Astrocyte (in vitro differentiated cells and primary cell): ENCODE data around the gene PLAC8. TPM values are rescaled to one million over a fixed set of nuclear protein-coding genes. Genes with fewer than 3 reads are reported as not detected.
A peak's percentile ranks its signal among the peaks of the same experiment; 100 is the strongest.

ENCODE experiments used
- DNase-seq: peaks from one replicate; pipeline ENCODE4 v3.0.0-alpha.2; 2010; ENCODE audit warnings: low read depth
- FAIRE-seq: peaks from 2 replicates; lab custom pipeline; 2011; peaks lifted over from hg19 to GRCh38; lab: Jason Lieb, UNC
- H2AFZ ChIP-seq: 2 replicates; pipeline ENCODE4 v1.6.0; 2012; ENCODE audit warnings: low read depth, low read length, inconsistent platforms
- H3K27ac ChIP-seq: 2 replicates; pipeline ENCODE4 v1.5.1; 2011; ENCODE audit warnings: low read depth, low read length, inconsistent platforms
- H3K27me3 ChIP-seq: 2 replicates; pipeline ENCODE4 v1.6.0; 2011; ENCODE audit warnings: low read length, inconsistent platforms; ENCODE audit not compliant: insufficient read depth
- H3K36me3 ChIP-seq: 2 replicates; pipeline ENCODE4 v1.5.1; 2011; ENCODE audit warnings: low read length, inconsistent platforms; ENCODE audit not compliant: insufficient read depth
- H3K4me1 ChIP-seq: 2 replicates; pipeline ENCODE4 v1.5.1; 2011; ENCODE audit warnings: low read length, inconsistent platforms; ENCODE audit not compliant: insufficient read depth
- H3K4me2 ChIP-seq: 2 replicates; pipeline ENCODE4 v1.6.0; 2012; ENCODE audit warnings: low read length, inconsistent platforms
- H3K4me3 ChIP-seq: 2 replicates; pipeline ENCODE4 v1.5.1; 2011; ENCODE audit warnings: low read depth, mild to moderate bottlenecking, low read length, inconsistent platforms; ENCODE audit not compliant: insufficient read depth
- H3K79me2 ChIP-seq: 2 replicates; pipeline ENCODE4 v1.6.0; 2012; ENCODE audit warnings: mild to moderate bottlenecking, low read length, inconsistent platforms; ENCODE audit not compliant: insufficient read depth
- H3K9ac ChIP-seq: 2 replicates; pipeline ENCODE4 v1.6.0; 2012; ENCODE audit warnings: mild to moderate bottlenecking, low read length, inconsistent platforms
- H3K9me3 ChIP-seq: 2 replicates; pipeline ENCODE4 v1.5.1; 2012; ENCODE audit warnings: low read depth, mild to moderate bottlenecking, low read length, inconsistent platforms; ENCODE audit not compliant: insufficient read depth
- H4K20me1 ChIP-seq: 2 replicates; pipeline ENCODE4 v1.6.0; 2012; ENCODE audit warnings: low read length, inconsistent platforms; ENCODE audit not compliant: insufficient read depth
- H3K27ac Mint-ChIP-seq: one replicate; pipeline ENCODE4 v1.8.0; 2021; ENCODE audit warnings: mild to moderate bottlenecking, mixed read lengths; ENCODE audit not compliant: unreplicated experiment
- H3K27me3 Mint-ChIP-seq: one replicate; pipeline ENCODE4 v1.8.0; 2021; ENCODE audit warnings: low read depth, mixed read lengths; ENCODE audit not compliant: unreplicated experiment
- H3K36me3 Mint-ChIP-seq: one replicate; pipeline ENCODE4 v1.8.0; 2021; ENCODE audit warnings: low read depth, mixed read lengths; ENCODE audit not compliant: unreplicated experiment
- H3K4me1 Mint-ChIP-seq: one replicate; pipeline ENCODE4 v1.8.0; 2021; ENCODE audit warnings: low read depth, mixed read lengths; ENCODE audit not compliant: unreplicated experiment
- H3K4me3 Mint-ChIP-seq: one replicate; pipeline ENCODE4 v1.8.0; 2021; ENCODE audit warnings: mild to moderate bottlenecking, moderate library complexity, mixed read lengths; ENCODE audit not compliant: unreplicated experiment
- H3K9me3 Mint-ChIP-seq: one replicate; pipeline ENCODE4 v1.8.0; 2021; ENCODE audit warnings: mild to moderate bottlenecking, mixed read lengths; ENCODE audit not compliant: unreplicated experiment
- CTCF ChIP-seq: IDR thresholded peaks from 2 replicates; pipeline ENCODE4 v1.5.1; 2011; ENCODE audit warnings: low read depth, mild to moderate bottlenecking, inconsistent platforms, low read length, moderate library complexity; ENCODE audit not compliant: insufficient read depth
- EZH2 ChIP-seq: IDR thresholded peaks from 2 replicates; pipeline ENCODE4 v1.6.1; 2012; ENCODE audit warnings: mild to moderate bottlenecking, low read length, inconsistent platforms; ENCODE audit not compliant: insufficient read depth
- total RNA-seq: library from RNA; stranded (reverse); gene quantifications from 2 replicates; pipeline ENCODE4 v1.2.1, GENCODE V29; 2021

Gene PLAC8
- total RNA-seq, 1 donor from 2014 or later, result 27.8 TPM

- Histone ChIP-seq H4K20me1 (no peaks in the 10 kb centered on the region), H3K27ac (no peak overlapping the region), H3K4me2 (peak overlapping the region; percentile 7), H3K4me1 (peaks cover 8% of the 10 kb centered on the region), H3K36me3 (no peaks in the 10 kb centered on the region), H3K79me2 (no peaks in the 10 kb centered on the region), H2AFZ (no peak overlapping the region), H3K4me3 (no peak overlapping the region), H3K27me3 (no peaks in the 10 kb centered on the region), H3K9me3 (no peaks in the 10 kb centered on the region), H3K9ac (no peak overlapping the region)
- Mint-ChIP-seq H3K27me3 (no peaks in the 10 kb centered on the region), H3K9me3 (no peaks in the 10 kb centered on the region), H3K27ac (peak overlapping the region; percentile 94), H3K4me3 (peak overlapping the region; percentile 61), H3K36me3 (peaks cover 3% of the 10 kb centered on the region), H3K4me1 (peaks cover 41% of the 10 kb centered on the region)
- TF ChIP-seq CTCF (no peak), EZH2 (no peak)
- peak; percentile 56 for FAIRE-seq
- peak; percentile 62 for DNase-seq
Observed at GRCh38 chr4:83115000-83115399, 471 bp upstream of the PLAC8 start.

- Histone ChIP-seq H2AFZ (no peak overlapping the region), H4K20me1 (no peaks in the 10 kb centered on the region), H3K36me3 (no peaks in the 10 kb centered on the region), H3K27me3 (no peaks in the 10 kb centered on the region), H3K9ac (no peak overlapping the region), H3K79me2 (no peaks in the 10 kb centered on the region), H3K9me3 (no peaks in the 10 kb centered on the region), H3K27ac (no peak overlapping the region), H3K4me1 (peaks cover 10% of the 10 kb centered on the region), H3K4me3 (no peak overlapping the region), H3K4me2 (no peak overlapping the region)
- no peak for TF ChIP-seq CTCF
- no peak for TF ChIP-seq EZH2
- no peaks in the 10 kb centered on the region for H3K27me3 Mint-ChIP-seq
- no peak for DNase-seq
- H3K36me3 Mint-ChIP-seq, result peaks cover 7% of the 10 kb centered on the region
- H3K4me1 Mint-ChIP-seq, result peaks cover 47% of the 10 kb centered on the region
- FAIRE-seq, result no peak
- H3K4me3 Mint-ChIP-seq, result peak overlapping the region; percentile 78
- peak overlapping the region; percentile 94 for H3K27ac Mint-ChIP-seq
- H3K9me3 Mint-ChIP-seq, result no peaks in the 10 kb centered on the region
Observed at GRCh38 chr4:83113429-83113786, 1.1 kb downstream of the PLAC8 start.

GRCh38 chr4:83112678-83113428, 1.7 kb downstream of the PLAC8 start:
- DNase-seq, result peak; percentile 72
- H3K9me3 ChIP-seq, result no peaks in the 10 kb centered on the region
- TF ChIP-seq CTCF (no peak), EZH2 (no peak)
- no peak overlapping the region for H3K9ac ChIP-seq
- H3K36me3 ChIP-seq, result no peaks in the 10 kb centered on the region
- no peak for FAIRE-seq
- no peak overlapping the region for H3K4me3 ChIP-seq
- peaks cover 10% of the 10 kb centered on the region for H3K4me1 ChIP-seq
- no peak overlapping the region for H3K4me2 ChIP-seq
- H3K27ac Mint-ChIP-seq, result peak overlapping the region; percentile 94
- H4K20me1 ChIP-seq, result no peaks in the 10 kb centered on the region
- H2AFZ ChIP-seq, result no peak overlapping the region
- H3K27me3 Mint-ChIP-seq, result no peaks in the 10 kb centered on the region
- peaks cover 8% of the 10 kb centered on the region for H3K36me3 Mint-ChIP-seq
- H3K27me3 ChIP-seq, result no peaks in the 10 kb centered on the region
- H3K27ac ChIP-seq, result no peak overlapping the region
- H3K4me3 Mint-ChIP-seq, result peak overlapping the region; percentile 78
- H3K79me2 ChIP-seq, result no peaks in the 10 kb centered on the region
- H3K4me1 Mint-ChIP-seq, result peaks cover 47% of the 10 kb centered on the region
- no peaks in the 10 kb centered on the region for H3K9me3 Mint-ChIP-seq
